ENCODE results near the gene CYB561. TPM values are rescaled to one million over a fixed set of nuclear protein-coding genes. Genes with fewer than 3 reads are reported as not detected.

Gene CYB561
- total RNA-seq, 6 experiments from 2014 or later: 5.5 to 21.4 (median 15.9) TPM

DNA sequence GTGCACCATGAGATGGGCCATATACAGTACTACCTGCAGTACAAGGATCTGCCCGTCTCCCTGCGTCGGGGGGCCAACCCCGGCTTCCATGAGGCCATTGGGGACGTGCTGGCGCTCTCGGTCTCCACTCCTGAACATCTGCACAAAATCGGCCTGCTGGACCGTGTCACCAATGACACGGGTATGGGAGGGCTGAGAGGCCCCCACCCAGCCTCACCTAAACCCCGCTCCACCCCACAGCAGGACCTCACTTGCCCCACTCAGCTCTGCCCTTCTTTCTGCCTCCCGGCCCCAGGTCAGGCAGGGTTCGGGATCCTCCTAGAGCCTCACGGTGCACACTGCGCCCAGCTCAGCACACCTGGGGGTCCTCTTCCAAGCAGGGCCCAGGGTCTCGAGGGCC, 36.4 kb upstream of the CYB561 start:
- H3K27me3 Mint-ChIP-seq (ENCODE audit: insufficient read depth): peaks cover 13% of the 10 kb centered on the region
- TF ChIP-seq, protein P1, sequence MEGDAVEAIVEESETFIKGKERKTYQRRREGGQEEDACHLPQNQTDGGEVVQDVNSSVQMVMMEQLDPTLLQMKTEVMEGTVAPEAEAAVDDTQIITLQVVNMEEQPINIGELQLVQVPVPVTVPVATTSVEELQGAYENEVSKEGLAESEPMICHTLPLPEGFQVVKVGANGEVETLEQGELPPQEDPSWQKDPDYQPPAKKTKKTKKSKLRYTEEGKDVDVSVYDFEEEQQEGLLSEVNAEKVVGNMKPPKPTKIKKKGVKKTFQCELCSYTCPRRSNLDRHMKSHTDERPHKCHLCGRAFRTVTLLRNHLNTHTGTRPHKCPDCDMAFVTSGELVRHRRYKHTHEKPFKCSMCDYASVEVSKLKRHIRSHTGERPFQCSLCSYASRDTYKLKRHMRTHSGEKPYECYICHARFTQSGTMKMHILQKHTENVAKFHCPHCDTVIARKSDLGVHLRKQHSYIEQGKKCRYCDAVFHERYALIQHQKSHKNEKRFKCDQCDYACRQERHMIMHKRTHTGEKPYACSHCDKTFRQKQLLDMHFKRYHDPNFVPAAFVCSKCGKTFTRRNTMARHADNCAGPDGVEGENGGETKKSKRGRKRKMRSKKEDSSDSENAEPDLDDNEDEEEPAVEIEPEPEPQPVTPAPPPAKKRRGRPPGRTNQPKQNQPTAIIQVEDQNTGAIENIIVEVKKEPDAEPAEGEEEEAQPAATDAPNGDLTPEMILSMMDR (IDR thresholded peaks at IDR 0.05): no peak
- DNase-seq: no peak
- no peak overlapping the region for H3K27ac Mint-ChIP-seq
- peaks cover 18% of the 10 kb centered on the region for H3K4me1 Mint-ChIP-seq (ENCODE audit: low read depth)
- no peak overlapping the region for H3K4me3 Mint-ChIP-seq
- no peaks in the 10 kb centered on the region for H3K36me3 Mint-ChIP-seq (ENCODE audit: low read depth)
- H3K9me3 Mint-ChIP-seq: no peaks in the 10 kb centered on the region

GRCh38 chr17:63481488-63481870, 35.4 kb upstream of the CYB561 start:
- Mint-ChIP-seq H3K9me3 (no peaks in the 10 kb centered on the region), H3K27me3 (ENCODE audit: insufficient read depth) (peaks cover 12% of the 10 kb centered on the region), H3K4me3 (no peak overlapping the region), H3K4me1 (ENCODE audit: low read depth) (peaks cover 19% of the 10 kb centered on the region), H3K36me3 (ENCODE audit: low read depth) (no peaks in the 10 kb centered on the region), H3K27ac (no peak overlapping the region)
- DNase-seq: no peak
- TF ChIP-seq, protein P1 (IDR thresholded peaks at IDR 0.05): no peak

DNA sequence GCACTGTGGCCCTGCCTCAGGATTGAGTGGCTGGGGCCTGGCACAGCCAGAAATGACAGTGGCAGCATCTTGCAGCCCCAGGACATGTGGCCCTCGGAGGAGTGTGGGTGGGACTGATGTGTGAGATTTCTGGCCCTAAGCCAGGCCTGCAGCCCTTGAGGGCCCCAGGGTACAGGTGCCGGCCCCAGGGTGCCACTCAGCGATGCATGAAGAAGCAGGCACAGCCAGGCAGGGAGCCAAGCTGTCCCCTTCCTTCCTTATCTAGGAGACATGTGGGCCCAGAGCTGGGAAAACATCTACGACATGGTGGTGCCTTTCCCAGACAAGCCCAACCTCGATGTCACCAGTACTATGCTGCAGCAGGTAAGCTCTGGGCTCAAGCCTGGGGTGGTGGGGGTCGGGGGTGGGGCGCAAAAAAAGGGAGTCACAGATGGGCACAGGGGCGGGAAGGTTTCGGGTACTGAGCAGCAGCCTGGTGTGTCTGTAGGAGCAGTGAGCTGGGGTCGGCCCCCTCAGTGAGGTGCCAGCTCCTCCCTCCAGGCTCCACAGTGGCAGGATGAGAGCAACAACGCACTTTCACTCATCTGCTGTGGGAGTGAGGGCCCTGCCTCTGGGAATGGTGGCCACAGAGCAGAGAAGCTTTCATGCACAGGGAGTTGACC, 34.9 kb upstream of the CYB561 start:
- Mint-ChIP-seq H3K9me3 (no peaks in the 10 kb centered on the region), H3K4me3 (no peak overlapping the region), H3K27ac (no peak overlapping the region), H3K36me3 (ENCODE audit: low read depth) (no peaks in the 10 kb centered on the region), H3K27me3 (ENCODE audit: insufficient read depth) (peaks cover 12% of the 10 kb centered on the region), H3K4me1 (ENCODE audit: low read depth) (peaks cover 19% of the 10 kb centered on the region)
- no peak for DNase-seq
- TF ChIP-seq, protein P1 (IDR thresholded peaks at IDR 0.05): no peak

DNA sequence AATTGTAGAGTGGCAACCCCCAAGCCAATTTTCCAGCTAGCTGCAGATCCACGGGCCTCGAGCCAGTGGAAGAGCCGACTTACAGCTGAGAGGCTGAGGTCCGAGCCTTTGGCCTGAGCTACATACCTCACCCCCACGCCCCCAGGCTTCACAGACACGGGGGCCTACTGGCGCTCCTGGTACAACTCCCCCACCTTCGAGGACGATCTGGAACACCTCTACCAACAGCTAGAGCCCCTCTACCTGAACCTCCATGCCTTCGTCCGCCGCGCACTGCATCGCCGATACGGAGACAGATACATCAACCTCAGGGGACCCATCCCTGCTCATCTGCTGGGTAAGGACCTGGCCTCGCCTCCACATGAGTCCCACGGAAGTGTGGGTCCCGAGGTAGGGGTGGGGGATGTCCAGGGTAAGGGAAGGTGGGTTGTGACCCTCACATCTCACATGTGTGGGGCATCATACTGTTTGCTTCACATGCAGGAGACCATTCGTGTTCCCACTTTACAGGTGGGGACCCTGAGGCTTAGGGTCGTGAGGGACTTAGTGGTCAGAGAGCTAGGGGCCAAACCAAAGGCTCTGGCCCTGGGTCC, 34.2 kb upstream of the CYB561 start:
- DNase-seq: no peak
- H3K9me3 Mint-ChIP-seq: no peaks in the 10 kb centered on the region

DNA sequence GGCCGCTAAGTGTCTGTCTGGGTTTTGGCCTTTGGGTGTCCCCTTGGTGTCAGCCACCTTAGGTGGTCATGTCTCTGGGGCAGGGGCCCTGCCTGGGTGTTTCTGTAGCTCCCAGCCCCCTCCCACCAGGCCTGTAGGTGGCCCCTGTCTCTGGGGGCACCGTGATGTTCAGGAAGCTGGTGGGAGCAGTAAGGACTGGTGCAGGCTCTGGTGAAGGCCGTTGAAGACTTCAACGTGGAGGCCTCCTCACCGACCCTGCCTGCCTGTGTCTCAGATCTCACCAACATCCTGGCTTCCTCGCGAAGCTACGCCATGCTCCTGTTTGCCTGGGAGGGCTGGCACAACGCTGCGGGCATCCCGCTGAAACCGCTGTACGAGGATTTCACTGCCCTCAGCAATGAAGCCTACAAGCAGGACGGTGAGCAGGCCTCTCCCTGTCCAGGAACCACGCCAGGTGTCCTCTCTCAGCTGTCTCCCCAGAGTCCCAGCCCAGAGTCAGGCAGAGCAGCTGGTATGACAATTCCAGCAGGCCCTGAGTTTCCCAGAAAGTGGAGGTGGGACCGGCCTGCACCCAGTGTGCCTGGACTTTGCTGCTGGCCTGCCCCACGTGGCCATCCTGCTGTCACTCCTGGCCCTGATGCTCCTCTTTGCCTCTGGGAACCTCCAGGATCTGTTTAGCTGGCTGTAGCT, 33.5 kb upstream of the CYB561 start:
- Mint-ChIP-seq H3K36me3 (ENCODE audit: low read depth) (no peaks in the 10 kb centered on the region), H3K4me3 (no peak overlapping the region)

More for the DNA sequence above, 34.2 kb upstream of the CYB561 start:
- H3K27me3 Mint-ChIP-seq (ENCODE audit: insufficient read depth): peaks cover 12% of the 10 kb centered on the region
- no peaks in the 10 kb centered on the region for H3K36me3 Mint-ChIP-seq (ENCODE audit: low read depth)
- TF ChIP-seq, protein P1 (IDR thresholded peaks at IDR 0.05): no peak
- no peak overlapping the region for H3K27ac Mint-ChIP-seq
- peaks cover 19% of the 10 kb centered on the region for H3K4me1 Mint-ChIP-seq (ENCODE audit: low read depth)
- no peak overlapping the region for H3K4me3 Mint-ChIP-seq

More for the DNA sequence above, 33.5 kb upstream of the CYB561 start:
- Mint-ChIP-seq H3K4me1 (ENCODE audit: low read depth) (peaks cover 19% of the 10 kb centered on the region), H3K9me3 (no peaks in the 10 kb centered on the region), H3K27ac (no peak overlapping the region), H3K27me3 (ENCODE audit: insufficient read depth) (peaks cover 10% of the 10 kb centered on the region)
- no peak for DNase-seq
- TF ChIP-seq, protein P1 (IDR thresholded peaks at IDR 0.05): no peak

All from HFFc6 (cell line).